MG63 (cell line): Measurements from ENCODE around the gene TRAF1. TPM values are rescaled to one million over a fixed set of nuclear protein-coding genes. Genes with fewer than 3 reads are reported as not detected.
A peak's percentile ranks its signal among the peaks of the same experiment; 100 is the strongest.

Source experiments
- DNase-seq: peaks from one replicate; pipeline ENCODE4 v3.0.0-alpha.2; 2020
- H3K27me3 ChIP-seq: fragments of 250-450 bp; sonication (Bioruptor Pico); 2 replicates; pipeline ENCODE4 v1.5.1; 2020; ENCODE audit warnings: mild to moderate bottlenecking, moderate library complexity
- H3K36me3 ChIP-seq: fragments of 250-450 bp; sonication (Bioruptor Pico); 2 replicates; pipeline ENCODE4 v1.5.1; 2020; ENCODE audit warnings: mild to moderate bottlenecking, moderate library complexity
- H3K4me3 ChIP-seq: fragments of 250-450 bp; sonication (Bioruptor Pico); 2 replicates; pipeline ENCODE4 v1.5.1; 2020; ENCODE audit warnings: mild to moderate bottlenecking, moderate library complexity
- H3K9me3 ChIP-seq: fragments of 250-450 bp; sonication (Bioruptor Pico); 2 replicates; pipeline ENCODE4 v1.5.1; 2020; ENCODE audit warnings: mild to moderate bottlenecking, moderate library complexity
- total RNA-seq: library from RNA; depleted of rRNA; stranded (reverse); fragments of >200 nt; shearing (Covaris generic); gene quantifications from 2 replicates; pipeline ENCODE4 v1.2.3, GENCODE V29; 2014; ENCODE audit warnings: low replicate concordance

TRAF1 gene
- total RNA-seq, 1 experiment from 2014 or later: 0.79 TPM

GRCh38 chr9:120902569-120903535 lies 23.7 kb downstream of the TRAF1 start:
- H3K36me3 ChIP-seq: no peaks in the 10 kb centered on the region
- no peak for DNase-seq
- H3K27me3 ChIP-seq: no peaks in the 10 kb centered on the region
- H3K4me3 ChIP-seq: no peak overlapping the region
- no peaks in the 10 kb centered on the region for H3K9me3 ChIP-seq

DNA sequence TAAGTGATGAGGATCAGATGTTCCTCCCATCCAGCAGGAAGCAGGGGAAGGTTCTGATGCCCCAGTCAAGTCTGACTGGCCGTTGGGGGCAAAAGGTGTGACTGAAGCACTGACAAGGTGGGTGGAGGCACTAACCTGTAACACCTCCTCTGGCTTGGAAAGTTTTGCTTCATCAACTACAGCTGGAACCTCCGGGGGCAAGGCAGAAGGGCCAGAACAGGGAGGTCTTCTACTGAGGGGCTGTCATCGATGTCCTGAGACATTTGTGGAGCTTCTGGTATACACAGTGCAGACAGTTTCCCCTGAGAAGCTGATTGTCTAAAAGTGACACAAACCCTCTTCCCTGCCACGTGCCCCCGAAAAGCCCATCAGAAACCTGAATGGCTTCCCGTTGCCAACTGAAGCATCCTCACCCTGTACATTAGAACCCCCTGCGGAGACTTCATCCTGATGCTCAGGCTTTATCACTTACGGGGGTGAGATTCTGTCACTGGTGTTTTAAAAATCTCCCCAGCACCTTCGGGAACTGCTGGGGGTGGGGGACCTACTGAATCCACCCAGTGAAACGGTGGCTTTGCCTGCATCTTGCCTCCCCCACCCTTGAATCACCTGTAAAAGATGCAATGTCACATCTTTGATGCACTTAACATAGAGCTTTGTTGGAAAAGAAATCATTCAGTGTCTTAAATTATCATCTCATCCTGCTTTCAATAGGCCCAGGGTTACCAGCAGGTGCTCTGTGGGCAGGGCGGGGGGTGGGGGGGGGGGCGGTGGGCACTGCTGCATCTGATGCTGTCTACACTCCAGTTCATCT lies 24.6 kb downstream of the TRAF1 start:
- no peaks in the 10 kb centered on the region for H3K9me3 ChIP-seq
- H3K4me3 ChIP-seq: no peak overlapping the region
- no peak for DNase-seq
- H3K36me3 ChIP-seq: no peaks in the 10 kb centered on the region
- H3K27me3 ChIP-seq: no peaks in the 10 kb centered on the region

DNA sequence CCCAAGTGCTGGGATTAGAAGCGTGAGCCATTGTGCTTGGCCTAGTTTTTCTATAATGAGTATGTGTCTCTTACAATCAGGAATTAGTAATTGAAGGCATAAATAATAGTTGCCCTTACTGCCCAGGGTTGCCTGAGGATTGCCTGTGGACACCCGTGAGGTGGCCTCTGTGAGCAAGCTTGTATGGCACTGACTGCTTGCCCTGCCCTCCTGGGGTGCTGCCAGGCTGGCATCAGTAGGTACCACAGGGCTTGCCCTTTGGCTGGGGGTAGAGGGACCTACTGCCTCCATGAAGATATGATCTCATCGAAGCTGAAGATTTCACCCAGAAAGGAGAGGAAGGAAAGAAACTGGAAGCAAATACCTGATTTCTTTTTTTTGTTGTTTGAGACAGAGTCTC lies 25.8 kb downstream of the TRAF1 start:
- DNase-seq: peak; percentile 68
- Histone ChIP-seq H3K27me3 (no peaks in the 10 kb centered on the region), H3K36me3 (no peaks in the 10 kb centered on the region), H3K4me3 (no peak overlapping the region), H3K9me3 (no peaks in the 10 kb centered on the region)

DNA sequence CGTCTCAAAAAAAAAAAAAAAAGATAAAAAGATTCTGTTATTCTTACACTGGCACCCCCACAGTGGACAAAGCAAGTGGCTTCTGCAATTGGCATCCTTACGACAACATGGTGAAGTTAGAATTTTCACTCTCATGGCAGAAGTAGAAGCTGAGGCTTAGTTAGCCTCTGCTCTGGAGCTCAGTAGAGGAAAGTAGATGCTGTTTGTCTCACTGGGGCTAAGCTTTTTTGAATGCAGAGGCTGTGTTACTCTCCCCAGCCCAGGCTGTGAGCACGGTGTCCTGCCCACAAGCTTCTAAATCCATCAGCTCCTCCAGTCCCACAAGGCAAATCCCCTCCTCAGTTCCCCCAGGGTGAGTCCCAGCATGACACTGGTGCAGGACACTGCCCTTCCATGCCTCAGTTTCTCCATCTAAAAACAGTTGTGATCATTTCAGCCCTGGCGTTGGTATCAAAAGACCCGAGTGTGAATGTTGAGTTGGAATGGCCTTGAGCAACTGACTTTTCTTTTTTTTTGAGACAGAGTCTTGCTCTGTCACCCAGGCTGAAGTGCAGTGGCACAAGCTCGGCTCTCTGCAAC lies 27.0 kb downstream of the TRAF1 start:
- no peaks in the 10 kb centered on the region for H3K36me3 ChIP-seq
- no peak overlapping the region for H3K4me3 ChIP-seq
- no peak for DNase-seq
- H3K9me3 ChIP-seq: no peaks in the 10 kb centered on the region
- H3K27me3 ChIP-seq: no peaks in the 10 kb centered on the region

DNA sequence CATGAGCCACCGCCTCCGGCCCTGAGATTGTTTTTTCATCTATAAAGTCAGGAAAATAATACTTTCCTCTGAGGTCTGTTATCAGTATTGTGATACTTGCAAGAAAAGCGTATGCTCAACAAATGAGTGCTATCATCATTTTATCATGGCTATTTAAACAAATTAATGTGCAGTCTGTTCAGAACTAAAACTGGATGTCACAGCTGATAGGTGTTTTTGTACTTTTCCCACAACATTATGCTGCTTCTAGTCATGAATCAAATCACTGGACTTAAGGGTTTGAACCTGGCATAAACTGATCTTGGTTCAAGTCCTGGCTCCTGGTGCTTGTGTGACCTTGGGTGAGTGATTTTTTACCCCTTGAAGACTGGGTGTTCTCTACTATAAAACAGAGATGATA lies 28.2 kb downstream of the TRAF1 start:
- Histone ChIP-seq H3K27me3 (no peaks in the 10 kb centered on the region), H3K36me3 (no peaks in the 10 kb centered on the region), H3K4me3 (no peak overlapping the region), H3K9me3 (no peaks in the 10 kb centered on the region)
- DNase-seq: no peak

DNA sequence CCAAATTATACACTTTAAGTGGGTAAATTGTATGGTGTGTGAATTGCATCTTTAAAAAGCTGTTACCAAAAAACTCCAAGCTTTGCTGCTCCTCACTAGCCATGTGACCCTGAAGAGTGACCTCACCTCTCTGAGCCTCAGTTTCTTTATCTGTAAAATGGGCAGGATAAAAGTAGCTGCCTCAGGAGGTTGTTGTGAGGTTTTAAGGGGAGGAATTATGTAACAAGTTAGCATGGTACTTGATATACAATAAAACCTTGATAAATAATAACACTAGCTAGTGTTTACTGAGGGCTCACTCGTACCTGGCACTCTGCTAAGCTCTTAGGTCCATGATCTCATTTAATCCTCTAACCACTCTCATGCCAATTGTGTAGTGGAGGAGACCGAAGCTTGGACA lies 30.6 kb downstream of the TRAF1 start:
- Histone ChIP-seq H3K4me3 (no peak overlapping the region), H3K9me3 (no peaks in the 10 kb centered on the region)

GRCh38 chr9:120894321-120895148 lies 32.1 kb downstream of the TRAF1 start:
- Histone ChIP-seq H3K27me3 (no peaks in the 10 kb centered on the region), H3K9me3 (no peaks in the 10 kb centered on the region), H3K36me3 (no peaks in the 10 kb centered on the region), H3K4me3 (no peak overlapping the region)
- DNase-seq: no peak

More for the DNA sequence above, 30.6 kb downstream of the TRAF1 start:
- no peaks in the 10 kb centered on the region for H3K36me3 ChIP-seq
- no peaks in the 10 kb centered on the region for H3K27me3 ChIP-seq
- no peak for DNase-seq

GRCh38 chr9:120893611-120894307 lies 32.8 kb downstream of the TRAF1 start:
- no peak overlapping the region for H3K4me3 ChIP-seq

GRCh38 chr9:120892748-120893610 lies 33.6 kb downstream of the TRAF1 start:
- peak; percentile 63 for DNase-seq
- Histone ChIP-seq H3K4me3 (no peak overlapping the region), H3K9me3 (no peaks in the 10 kb centered on the region), H3K27me3 (no peaks in the 10 kb centered on the region), H3K36me3 (no peaks in the 10 kb centered on the region)

More at GRCh38 chr9:120893611-120894307, 32.8 kb downstream of the TRAF1 start:
- Histone ChIP-seq H3K36me3 (no peaks in the 10 kb centered on the region), H3K27me3 (no peaks in the 10 kb centered on the region), H3K9me3 (no peaks in the 10 kb centered on the region)
- DNase-seq: no peak

GRCh38 chr9:120891884-120892747 lies 34.5 kb downstream of the TRAF1 start:
- Histone ChIP-seq H3K9me3 (no peaks in the 10 kb centered on the region), H3K36me3 (no peaks in the 10 kb centered on the region), H3K4me3 (no peak overlapping the region), H3K27me3 (no peaks in the 10 kb centered on the region)
- DNase-seq: no peak

- Histone ChIP-seq H3K36me3 (no peaks in the 10 kb centered on the region), H3K4me3 (no peak overlapping the region), H3K9me3 (no peaks in the 10 kb centered on the region), H3K27me3 (no peaks in the 10 kb centered on the region)
- DNase-seq: no peak
Measured at GRCh38 chr9:120891245-120891883, 35.2 kb downstream of the TRAF1 start.

- Histone ChIP-seq H3K36me3 (no peaks in the 10 kb centered on the region), H3K9me3 (no peaks in the 10 kb centered on the region), H3K4me3 (no peak overlapping the region), H3K27me3 (no peaks in the 10 kb centered on the region)
- DNase-seq: no peak
Measured at GRCh38 chr9:120890320-120891244, 36.0 kb downstream of the TRAF1 start.
